Skeletal muscle tissue (tissue), 4 donors: ENCODE measurements around the gene CYP27C1. TPM values are rescaled to one million over a fixed set of nuclear protein-coding genes. Genes with fewer than 3 reads are reported as not detected.
"Not testable (repeated sequence)": the region's sequence is repeated elsewhere in the genome, so short reads cannot be mapped to it uniquely, and the experiment has no call there.

Source experiments
- H3K27ac ChIP-seq: one replicate; pipeline ENCODE4 v1.7.0; 2013; ENCODE audit warnings: mild to moderate bottlenecking, low read depth, low read length, inconsistent platforms
- H3K27me3 ChIP-seq, 3 donors: one replicate each; pipeline ENCODE4 v1.7.0; 2013; ENCODE audit warnings: low read length in 3 of 3; ENCODE audit not compliant: control insufficient read depth in 3 of 3, insufficient read depth in 3 of 3
- H3K36me3 ChIP-seq, 3 donors: one replicate each; pipeline ENCODE4 v1.7.0; 2013; ENCODE audit warnings: low read length in 3 of 3; ENCODE audit not compliant: control insufficient read depth in 3 of 3, insufficient read depth in 3 of 3
- H3K4me1 ChIP-seq, 3 donors: one replicate each; pipeline ENCODE4 v1.7.0; 2013; ENCODE audit warnings: low read length in 3 of 3, mild to moderate bottlenecking in 3 of 3; ENCODE audit not compliant: control insufficient read depth in 3 of 3, insufficient read depth in 3 of 3
- H3K4me3 ChIP-seq, 3 donors: one replicate each; pipeline ENCODE4 v1.7.0; 2013; ENCODE audit warnings: low read length in 3 of 3
- H3K9ac ChIP-seq, 3 donors: one replicate each; pipeline ENCODE4 v1.7.0; 2013; ENCODE audit warnings: low read length in 3 of 3, mild to moderate bottlenecking in 3 of 3, moderate library complexity in 2 of 3, low read depth in 1 of 3
- H3K9me3 ChIP-seq, 3 donors: one replicate each; pipeline ENCODE4 v1.7.0; 2013; ENCODE audit warnings: low read length in 3 of 3; ENCODE audit not compliant: control insufficient read depth in 3 of 3
- total RNA-seq: library from RNA; depleted of rRNA; stranded (reverse); fragments of >200 nt; gene quantifications from one replicate; pipeline ENCODE4 v1.2.3, GENCODE V29; 2014
- donor health status: Osteomylitis.

The CYP27C1 gene
- 2.6 TPM for total RNA-seq

GRCh38 chr2:127220102-127220767, at the start of gene CYP27C1:
Gene CYP27C1 (minus strand): TSS chr2:127220299. CDS start chr2:127220270, 29 bp downstream.
- no peak within 1 kb of the TSS for H3K27ac ChIP-seq
- H3K27me3 ChIP-seq: peaks cover 18 to 38% (median 30%) of the 10 kb centered on the region in 3 donors
- peaks cover 8 to 19% (median 13%) of the 10 kb centered on the region in 3 donors for H3K4me1 ChIP-seq
- H3K9ac ChIP-seq: peak within 1 kb of the TSS in 2 of 3 donors; percentile 45 to 57
- H3K9me3 ChIP-seq: peaks cover 0 to 3% (median 0%) of the 10 kb centered on the region in 3 donors
- H3K36me3 ChIP-seq: no peaks in the 10 kb centered on the region
- H3K4me3 ChIP-seq: peak within 1 kb of the TSS; percentile 59 to 68 (median 67)

- no peaks in the 10 kb centered on the region for H3K4me1 ChIP-seq
- H3K9ac ChIP-seq: no peak overlapping the region
- no peak overlapping the region for H3K27ac ChIP-seq
- H3K9me3 ChIP-seq: no peaks in the 10 kb centered on the region
- no peaks in the 10 kb centered on the region for H3K27me3 ChIP-seq
- H3K36me3 ChIP-seq: peaks cover 31 to 43% (median 42%) of the 10 kb centered on the region in 3 donors
- no peak overlapping the region for H3K4me3 ChIP-seq
These were observed 41.8 kb upstream of the CYP27C1 start for GRCh38 chr2:127261804-127262406.

GRCh38 chr2:127259355-127259754, 39.3 kb upstream of the CYP27C1 start:
- Histone ChIP-seq H3K9ac (no peak overlapping the region), H3K27me3 (no peaks in the 10 kb centered on the region), H3K4me1 (no peaks in the 10 kb centered on the region), H3K4me3 (no peak overlapping the region), H3K36me3 (peaks cover 37 to 47% (median 46%) of the 10 kb centered on the region in 3 donors), H3K9me3 (no peaks in the 10 kb centered on the region), H3K27ac (no peak overlapping the region)

GRCh38 chr2:127256866-127257265, 36.8 kb upstream of the CYP27C1 start:
- no peak overlapping the region for H3K9ac ChIP-seq

GRCh38 chr2:127256381-127256780, 36.3 kb upstream of the CYP27C1 start:
- H3K4me3 ChIP-seq: no peak overlapping the region
- H3K4me1 ChIP-seq: no peaks in the 10 kb centered on the region
- H3K36me3 ChIP-seq: peaks cover 37 to 46% (median 46%) of the 10 kb centered on the region in 3 donors
- no peaks in the 10 kb centered on the region for H3K27me3 ChIP-seq
- H3K9me3 ChIP-seq: no peaks in the 10 kb centered on the region
- H3K9ac ChIP-seq: no peak overlapping the region
- no peak overlapping the region for H3K27ac ChIP-seq

More at GRCh38 chr2:127256866-127257265, 36.8 kb upstream of the CYP27C1 start:
- H3K27ac ChIP-seq: no peak overlapping the region
- H3K4me3 ChIP-seq: no peak overlapping the region
- peaks cover 37 to 46% (median 46%) of the 10 kb centered on the region in 3 donors for H3K36me3 ChIP-seq
- H3K9me3 ChIP-seq: no peaks in the 10 kb centered on the region
- H3K27me3 ChIP-seq: no peaks in the 10 kb centered on the region
- no peaks in the 10 kb centered on the region for H3K4me1 ChIP-seq

GRCh38 chr2:127255721-127256120, 35.6 kb upstream of the CYP27C1 start:
- no peak overlapping the region for H3K4me3 ChIP-seq
- peaks cover 33 to 40% (median 39%) of the 10 kb centered on the region in 3 donors for H3K36me3 ChIP-seq
- H3K9ac ChIP-seq: no peak overlapping the region
- H3K27ac ChIP-seq: no peak overlapping the region
- no peaks in the 10 kb centered on the region for H3K9me3 ChIP-seq
- no peaks in the 10 kb centered on the region for H3K4me1 ChIP-seq
- no peaks in the 10 kb centered on the region for H3K27me3 ChIP-seq

- Histone ChIP-seq H3K9me3 (no peaks in the 10 kb centered on the region), H3K27me3 (no peaks in the 10 kb centered on the region), H3K4me1 (no peaks in the 10 kb centered on the region), H3K4me3 (no peak overlapping the region), H3K9ac (no peak overlapping the region), H3K36me3 (peaks cover 31 to 34% (median 34%) of the 10 kb centered on the region in 3 donors), H3K27ac (no peak overlapping the region)
These were observed 35.0 kb upstream of the CYP27C1 start for GRCh38 chr2:127255146-127255545.

GRCh38 chr2:127254386-127254981, 34.4 kb upstream of the CYP27C1 start:
- peaks cover 25 to 29% (median 27%) of the 10 kb centered on the region in 3 donors for H3K36me3 ChIP-seq

GRCh38 chr2:127241184-127241583, 21.1 kb upstream of the CYP27C1 start:
- H3K4me3 ChIP-seq, H3K4me1 ChIP-seq, H3K9me3 ChIP-seq, H3K36me3 ChIP-seq, H3K27ac ChIP-seq, H3K9ac ChIP-seq, H3K27me3 ChIP-seq: not testable (repeated sequence)

More at GRCh38 chr2:127254386-127254981, 34.4 kb upstream of the CYP27C1 start:
- no peak overlapping the region for H3K27ac ChIP-seq
- H3K4me1 ChIP-seq: no peaks in the 10 kb centered on the region
- H3K4me3 ChIP-seq: no peak overlapping the region
- H3K9me3 ChIP-seq: no peaks in the 10 kb centered on the region
- H3K27me3 ChIP-seq: no peaks in the 10 kb centered on the region
- no peak overlapping the region for H3K9ac ChIP-seq

- no peaks in the 10 kb centered on the region for H3K4me1 ChIP-seq
- no peak overlapping the region for H3K4me3 ChIP-seq
- no peaks in the 10 kb centered on the region for H3K27me3 ChIP-seq
- no peak overlapping the region for H3K9ac ChIP-seq
- H3K9me3 ChIP-seq: no peaks in the 10 kb centered on the region
- H3K27ac ChIP-seq: no peak overlapping the region
- H3K36me3 ChIP-seq: no peaks in the 10 kb centered on the region
These were observed 19.3 kb upstream of the CYP27C1 start for GRCh38 chr2:127239395-127239794.
